Raji (cell line): Measurements from ENCODE around the gene NMBR.

Experiments used
- POLR2A ChIP-seq: IDR thresholded peaks from 2 replicates; pipeline ENCODE4 v1.6.1; 2011; ENCODE audit warnings: low read depth, low read length, control low read depth; ENCODE audit not compliant: insufficient read depth

Gene NMBR

DNA sequence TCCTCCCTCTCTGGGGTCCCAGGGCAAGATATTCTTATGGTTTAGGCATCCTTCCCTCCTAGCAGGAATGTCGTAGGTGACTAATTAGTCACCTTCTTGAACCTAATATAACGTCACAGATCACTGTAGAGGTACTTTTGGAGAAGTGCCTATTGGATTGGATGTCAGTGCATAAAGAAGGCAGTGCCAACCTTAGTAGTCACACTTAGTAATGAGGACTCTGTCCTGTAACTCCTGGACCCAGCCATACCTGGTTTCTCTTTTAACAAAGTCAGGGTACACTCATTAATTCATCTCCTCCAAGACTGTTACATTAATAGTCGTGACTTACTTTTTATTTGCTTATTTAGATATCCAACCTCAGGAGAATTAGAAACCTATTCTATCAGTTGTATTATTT lies 20.1 kb upstream of the NMBR start:
- no peak for TF ChIP-seq POLR2A

DNA sequence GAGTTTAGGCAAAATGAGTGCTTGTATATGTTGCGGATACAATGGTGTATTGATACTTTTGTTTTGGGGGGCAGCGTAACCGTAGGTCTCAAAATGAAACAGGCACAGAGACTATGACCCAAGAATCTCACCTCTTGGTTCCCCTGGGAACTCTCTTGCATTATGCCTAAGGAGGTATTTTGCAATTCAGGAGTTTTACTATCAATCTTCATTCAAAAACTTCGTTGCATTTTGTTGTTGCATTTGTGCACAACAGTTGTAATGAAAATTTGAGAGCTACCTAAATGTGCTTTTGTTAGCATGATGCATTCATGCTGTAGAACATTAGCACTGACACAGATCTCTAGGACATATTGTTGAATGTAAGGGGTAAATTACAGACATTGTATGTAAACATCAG lies 18.3 kb upstream of the NMBR start:
- no peak for TF ChIP-seq POLR2A

DNA sequence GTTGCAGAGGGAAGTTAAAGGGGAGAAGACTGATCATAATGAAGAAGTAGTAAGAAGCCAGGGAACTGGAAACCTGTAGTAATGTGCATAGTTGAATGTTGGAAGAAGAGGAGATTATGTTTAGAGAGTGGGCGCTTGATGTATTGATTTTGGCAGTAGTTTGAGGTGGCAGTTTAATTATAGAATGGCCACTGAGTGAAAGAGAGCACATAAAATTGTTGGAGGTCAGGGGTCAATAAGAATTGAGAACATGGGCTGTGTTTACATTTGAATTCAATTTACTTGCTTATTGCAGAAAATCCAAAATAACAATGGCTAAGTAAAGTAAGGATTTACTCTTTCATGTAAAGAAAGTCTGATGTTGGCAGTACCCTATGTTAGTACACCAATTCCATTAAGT lies 15.9 kb upstream of the NMBR start:
- no peak for TF ChIP-seq POLR2A

DNA sequence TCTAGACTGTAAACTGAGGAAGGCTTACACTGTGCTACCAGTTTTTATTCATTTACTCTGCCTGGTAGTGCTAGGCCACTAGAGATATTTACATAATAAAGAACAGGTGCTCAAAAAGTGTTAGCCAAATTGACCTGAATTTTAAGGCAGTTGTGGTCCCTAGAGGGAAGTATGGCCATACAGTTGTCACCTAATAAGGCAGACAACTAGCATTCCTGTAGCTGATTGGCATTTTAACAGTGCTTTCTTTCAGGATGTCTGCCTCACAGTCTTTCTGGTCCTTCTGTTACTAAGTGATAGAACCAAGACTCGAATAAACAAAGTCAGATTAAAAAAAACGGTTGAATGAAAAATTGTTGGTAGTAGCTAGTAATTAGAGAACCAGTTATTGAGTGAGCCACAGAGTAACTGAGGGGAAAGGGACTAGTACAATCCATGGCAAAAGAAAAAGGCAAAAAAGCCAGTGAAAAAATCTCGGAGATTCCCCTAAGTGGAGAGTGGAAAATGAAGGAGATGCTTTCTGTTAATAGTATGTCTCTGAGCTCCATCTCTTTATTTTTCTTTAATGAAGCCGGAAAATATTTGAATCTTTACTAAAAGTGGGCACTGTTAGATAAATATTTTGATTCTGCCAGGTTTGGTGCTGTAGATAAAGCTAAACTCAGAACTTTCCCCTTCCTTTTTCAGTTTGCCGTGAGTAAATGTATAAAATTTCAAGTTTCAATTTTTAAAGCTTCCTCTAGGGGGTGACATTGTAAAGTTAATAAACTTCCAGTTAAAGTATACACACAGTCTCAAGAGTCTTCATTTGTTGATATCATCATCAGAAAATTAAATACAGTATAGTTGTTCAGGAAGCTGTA lies 9.2 kb upstream of the NMBR start:
- no peak for TF ChIP-seq POLR2A

DNA sequence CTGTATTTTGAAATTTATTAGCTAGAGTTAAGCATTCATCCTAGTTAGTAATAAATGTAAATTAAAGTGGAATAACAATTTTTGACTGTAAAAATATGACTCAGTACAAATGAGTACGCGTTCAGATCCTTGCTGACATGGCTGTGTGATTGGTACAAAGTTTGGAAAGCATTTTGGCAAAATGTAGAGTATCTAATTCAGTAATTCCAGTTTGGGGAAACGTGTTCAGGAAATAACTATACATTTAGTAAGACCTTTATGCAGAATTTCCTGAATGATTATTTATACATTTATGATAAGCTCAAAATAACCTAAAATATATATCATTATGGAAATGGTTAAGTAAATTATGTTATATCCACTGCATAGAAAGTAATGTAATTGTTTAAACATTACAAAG lies 8.2 kb upstream of the NMBR start:
- no peak for TF ChIP-seq POLR2A

DNA sequence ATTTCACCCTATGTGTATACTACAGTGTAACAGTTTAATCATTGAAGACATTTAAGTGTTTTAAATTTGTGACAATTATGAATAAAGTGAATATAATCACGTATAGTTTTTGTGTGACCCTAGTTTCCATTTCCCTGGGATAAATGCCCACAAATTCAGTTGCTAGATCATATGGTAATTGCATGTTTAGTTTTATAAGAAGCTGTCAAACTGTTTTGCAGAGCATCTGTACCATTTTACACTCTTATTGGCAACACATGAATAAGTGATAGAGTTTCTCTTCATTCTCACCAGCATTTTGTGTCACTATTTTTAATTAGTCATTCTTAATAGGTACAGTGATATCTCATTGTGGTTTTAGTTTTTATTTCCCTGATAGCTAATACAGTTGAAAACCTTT lies 7.4 kb upstream of the NMBR start:
- no peak for TF ChIP-seq POLR2A

DNA sequence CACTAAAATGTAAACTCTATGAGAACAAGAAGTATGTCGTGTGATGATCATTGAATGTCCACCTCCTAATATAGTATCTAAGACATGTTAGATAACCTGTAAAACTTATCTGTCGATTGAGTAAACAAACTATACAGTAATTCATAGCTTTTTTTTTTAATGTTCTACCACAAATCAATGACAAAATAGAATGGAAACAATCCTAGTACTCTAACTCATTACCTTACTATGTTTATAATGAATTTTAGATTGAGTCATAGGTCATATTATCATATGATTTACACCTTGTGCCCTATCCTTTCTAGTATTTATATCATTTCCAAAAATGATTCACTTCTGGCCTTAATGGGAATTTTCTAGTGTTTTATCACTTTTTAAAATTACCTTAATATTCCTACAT lies 6.3 kb upstream of the NMBR start:
- no peak for TF ChIP-seq POLR2A

DNA sequence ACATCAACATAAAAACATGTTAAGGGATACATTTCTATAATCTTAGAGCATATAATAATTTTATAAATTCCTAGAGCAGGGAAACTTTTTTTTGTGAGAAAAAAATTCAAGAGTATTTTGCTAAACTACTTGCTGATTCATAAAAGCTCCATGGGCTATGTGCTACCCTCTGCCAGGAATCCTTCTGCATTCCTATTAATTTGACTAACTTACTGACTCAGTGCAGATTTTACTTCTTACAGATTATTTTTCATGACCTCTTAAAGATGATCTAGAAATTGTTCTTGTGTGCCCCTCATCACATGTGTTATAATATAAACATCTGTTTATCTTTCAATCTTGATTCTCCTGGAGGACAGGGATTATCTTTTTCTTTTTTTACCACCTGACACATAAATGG lies 5.8 kb upstream of the NMBR start:
- no peak for TF ChIP-seq POLR2A

DNA sequence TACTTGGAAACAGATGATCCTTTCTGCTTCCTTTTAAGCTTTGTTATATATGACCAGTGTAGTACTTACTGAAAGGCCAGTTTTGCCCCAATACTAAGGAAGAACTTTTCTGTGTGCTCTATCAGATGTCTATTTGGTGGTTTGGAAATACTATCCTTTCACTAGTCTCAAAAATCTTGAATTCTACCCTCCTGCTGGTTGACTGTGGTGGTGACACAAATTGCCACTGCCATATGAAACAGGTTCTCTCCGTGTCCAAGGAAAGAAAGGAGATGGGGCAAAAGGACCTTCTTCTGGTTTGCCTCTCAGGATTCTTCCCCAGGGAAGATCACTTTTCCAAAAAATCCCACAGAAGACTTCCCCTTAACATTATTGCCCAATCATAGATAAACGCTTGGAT lies 8.0 kb downstream of the NMBR start:
- TF ChIP-seq POLR2A = no peak

DNA sequence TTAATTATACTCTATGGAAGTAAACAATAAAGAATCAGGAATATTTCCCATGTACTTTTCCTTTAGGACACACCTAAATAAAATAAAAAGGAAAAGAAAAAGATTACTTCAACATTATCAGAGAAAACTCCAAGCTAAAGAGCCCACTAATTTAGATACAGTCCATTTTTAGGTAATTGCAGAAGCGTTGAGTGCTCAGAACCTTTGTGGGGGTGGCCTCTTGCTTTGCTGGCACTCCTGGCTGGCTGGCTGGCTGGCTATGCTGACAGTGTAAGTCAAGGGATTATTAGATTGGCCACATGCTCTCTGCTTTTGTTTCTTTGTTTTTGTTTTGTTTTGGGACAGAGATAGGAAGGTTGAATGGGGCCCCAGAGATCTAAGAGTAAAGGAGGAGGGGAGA lies 14.3 kb downstream of the NMBR start, which contains the start of gene GJE1:
Gene GJE1, plus strand, starts transcription at position 301 of the 400 bp plus-strand sequence. CDS start 234 bp downstream, outside the sequence.
- TF ChIP-seq POLR2A = no peak

DNA sequence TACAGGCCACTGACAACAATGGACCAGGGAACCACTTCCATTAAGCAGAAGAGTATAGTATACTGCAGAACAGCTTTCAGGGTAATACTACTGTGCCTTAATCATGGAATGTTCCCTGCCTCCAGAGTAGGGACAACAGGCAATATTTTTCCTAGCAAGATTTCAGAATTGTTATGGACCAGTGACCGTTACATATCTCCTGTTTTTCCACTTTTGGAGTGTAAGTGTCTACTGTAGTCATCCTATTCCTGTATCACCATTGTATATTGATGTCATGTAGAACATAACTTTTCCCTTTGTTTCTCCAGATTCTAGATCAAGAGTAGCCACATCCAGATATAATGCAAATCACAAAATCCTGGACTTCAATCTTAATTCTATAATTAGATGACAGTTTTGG lies 16.1 kb downstream of the NMBR start:
- TF ChIP-seq POLR2A = no peak

DNA sequence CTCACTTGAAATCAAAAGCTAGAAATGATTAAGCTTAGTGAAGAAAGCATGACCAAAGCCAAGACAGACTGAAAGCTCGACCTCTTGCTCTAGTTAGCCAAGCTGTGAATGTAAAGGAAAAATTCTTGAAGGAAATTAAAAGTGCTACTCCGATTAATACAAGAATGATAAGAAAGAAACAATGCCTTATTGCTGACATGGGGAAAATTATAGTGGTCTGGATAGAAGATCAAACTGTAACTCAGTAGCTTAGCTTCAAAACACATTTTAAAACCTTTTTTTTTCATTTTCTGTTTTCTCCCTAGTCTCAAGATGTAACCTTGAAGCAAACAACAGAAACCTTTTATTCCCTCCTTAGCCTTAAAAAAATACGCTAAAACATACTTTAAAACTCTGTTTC lies 25.6 kb downstream of the NMBR start:
- TF ChIP-seq POLR2A = no peak

DNA sequence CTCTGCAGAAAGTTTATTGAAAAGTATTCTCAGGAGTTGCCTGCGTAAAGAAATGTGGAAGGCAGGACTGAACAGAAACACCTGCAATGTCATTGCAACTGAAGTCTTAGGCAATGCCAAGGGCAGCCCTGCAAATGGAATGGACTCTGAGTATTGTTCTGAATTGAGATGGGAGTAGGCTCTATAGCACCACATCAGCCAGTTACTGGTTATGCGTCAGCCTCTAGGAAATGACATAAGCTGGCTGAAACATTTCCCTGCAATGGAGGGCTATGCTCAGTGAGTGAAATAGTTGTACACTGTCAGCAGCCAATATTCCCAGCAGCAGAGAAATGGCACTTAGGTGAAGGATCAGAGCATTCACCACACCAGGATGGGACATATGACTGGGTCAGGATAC lies 28.0 kb downstream of the NMBR start:
- no peak for TF ChIP-seq POLR2A

DNA sequence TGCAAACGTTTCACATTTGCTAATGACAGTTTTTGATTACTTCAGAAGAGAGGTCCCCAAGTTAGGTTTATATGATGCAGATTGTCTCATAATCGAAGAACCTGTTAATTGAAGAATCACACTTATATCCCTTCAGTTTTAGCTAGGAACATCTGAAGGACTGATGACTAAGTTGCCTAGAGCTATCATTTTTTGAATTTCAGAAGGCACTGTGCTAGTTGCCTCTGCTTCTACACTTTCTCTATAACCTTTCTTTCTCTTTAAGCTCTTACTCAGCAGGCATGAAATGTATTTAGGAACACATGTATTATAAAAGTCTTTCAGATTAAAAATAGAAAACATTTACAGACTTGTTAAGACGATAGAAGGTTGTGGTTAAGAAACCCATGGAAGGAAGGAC lies 28.6 kb downstream of the NMBR start:
- no peak for TF ChIP-seq POLR2A

DNA sequence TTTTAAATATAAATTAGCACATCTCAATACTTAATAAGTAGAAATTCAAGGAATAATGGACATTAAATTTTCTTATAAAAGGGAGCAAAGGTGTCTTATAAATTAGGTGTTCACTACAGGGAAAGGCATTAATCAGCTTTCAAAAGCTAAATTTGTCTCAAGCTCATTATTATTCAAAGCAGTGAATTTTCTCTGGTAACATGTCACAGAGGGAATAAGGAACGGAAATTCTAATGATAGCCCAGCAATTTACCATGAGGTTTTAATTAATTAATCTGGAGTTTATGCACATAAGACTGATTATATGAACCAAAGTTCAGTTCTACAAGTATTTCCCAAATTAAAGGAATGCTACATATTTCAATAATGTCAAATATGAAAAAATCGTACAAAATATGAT lies 29.6 kb downstream of the NMBR start:
- TF ChIP-seq POLR2A = no peak

DNA sequence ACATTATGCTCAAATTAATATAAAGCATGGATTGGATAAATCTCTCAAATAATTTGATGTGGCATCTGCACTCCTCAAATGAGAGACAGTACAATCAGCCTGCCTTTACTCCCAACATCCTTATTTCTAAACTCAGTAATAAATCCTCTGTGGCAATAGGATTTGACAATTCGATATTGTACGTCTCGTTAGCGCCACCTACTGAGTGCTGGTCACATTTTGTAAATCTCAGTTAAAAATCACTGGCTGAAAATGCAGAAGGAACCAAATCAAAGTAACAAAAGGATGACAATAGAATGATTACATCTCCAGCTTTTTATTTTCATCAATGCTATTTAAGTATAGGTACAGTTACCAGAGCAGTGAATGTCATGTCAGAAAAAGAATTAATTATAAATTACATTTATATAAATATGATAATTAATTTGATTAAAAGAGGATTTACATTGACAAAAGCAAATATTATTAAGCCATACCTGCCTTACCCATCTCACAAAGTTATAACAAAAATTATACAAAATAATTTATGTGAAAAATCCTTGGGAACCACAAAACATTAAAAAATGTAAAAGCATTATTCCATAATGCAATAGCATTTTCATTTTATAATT lies 34.4 kb downstream of the NMBR start:
- no peak for TF ChIP-seq POLR2A

DNA sequence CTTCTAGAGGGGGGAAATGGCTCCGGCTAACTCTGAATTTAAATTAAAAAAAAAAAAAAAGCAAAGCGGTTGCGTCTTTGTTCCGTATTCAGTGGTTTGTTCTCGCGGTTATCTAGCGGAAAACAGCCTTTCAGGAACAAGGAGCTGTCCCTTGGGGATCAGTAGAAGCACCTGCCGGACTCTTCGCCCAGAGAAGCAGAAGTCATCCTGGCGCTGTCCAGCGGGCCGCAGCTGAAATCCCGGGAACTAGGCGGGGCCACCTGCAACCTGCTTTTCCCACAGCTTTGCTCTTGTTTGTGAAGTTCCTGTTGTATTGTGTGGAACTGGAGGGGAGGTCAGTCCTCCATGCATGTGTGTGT lies 58.1 kb downstream of the NMBR start:
- TF ChIP-seq POLR2A = no peak
